HG03565 (cell line): Measurements from ENCODE around the gene RGS7.

Experiments
- ATAC-seq: cut with Tn5 transposase; IDR thresholded peaks from one replicate; pipeline ENCODE4 v1.9.1; 2021; ENCODE audit warnings: mild to moderate bottlenecking, moderate library complexity; ENCODE audit not compliant: unreplicated experiment

The RGS7 gene

GRCh38 chr1:241356519-241357365 is at the start of gene RGS7:
TSS of gene RGS7 (minus strand) at chr1:241357205.
- peak; percentile 53 for ATAC-seq

GRCh38 chr1:241406421-241406820 is 49.4 kb upstream of the RGS7 start:
- no peak for ATAC-seq

GRCh38 chr1:241401156-241401555 is 44.2 kb upstream of the RGS7 start:
- no peak for ATAC-seq

GRCh38 chr1:241396747-241397681 is 40.0 kb upstream of the RGS7 start:
- ATAC-seq, result no peak

- ATAC-seq, result no peak
These were observed 35.1 kb upstream of the RGS7 start for GRCh38 chr1:241391926-241392710.

GRCh38 chr1:241390526-241390925 is 33.5 kb upstream of the RGS7 start:
- no peak for ATAC-seq

- ATAC-seq, result no peak
These were observed 32.4 kb upstream of the RGS7 start for GRCh38 chr1:241389400-241389799.

- no peak for ATAC-seq
These were observed 30.2 kb upstream of the RGS7 start for GRCh38 chr1:241387216-241387615.

- ATAC-seq, result no peak
These were observed 19.7 kb upstream of the RGS7 start for GRCh38 chr1:241376701-241377100.

- ATAC-seq, result no peak
These were observed 18.9 kb upstream of the RGS7 start for GRCh38 chr1:241375886-241376285.

- no peak for ATAC-seq
These were observed 9.2 kb upstream of the RGS7 start for GRCh38 chr1:241366196-241366595.

GRCh38 chr1:241362350-241362749 is 5.3 kb upstream of the RGS7 start:
- no peak for ATAC-seq

- ATAC-seq, result no peak
These were observed 648 bp upstream of the RGS7 start for GRCh38 chr1:241357366-241358340.

GRCh38 chr1:241356187-241356518 is 852 bp downstream of the RGS7 start:
- no peak for ATAC-seq

GRCh38 chr1:241355311-241356010 is 1.5 kb downstream of the RGS7 start:
- ATAC-seq, result no peak

- ATAC-seq, result no peak
These were observed 4.6 kb downstream of the RGS7 start for GRCh38 chr1:241352401-241352800.

GRCh38 chr1:241351841-241352240 is 5.2 kb downstream of the RGS7 start:
- no peak for ATAC-seq

- ATAC-seq, result no peak
These were observed 13.0 kb downstream of the RGS7 start for GRCh38 chr1:241343956-241344355.

GRCh38 chr1:241336335-241336734 is 20.7 kb downstream of the RGS7 start:
- ATAC-seq, result no peak
